ENCODE measurements around the gene ZC3H14. TPM values are rescaled to one million over a fixed set of nuclear protein-coding genes. Genes with fewer than 3 reads are reported as not detected.

ZC3H14 gene
- total RNA-seq = 44.1 and 44.9 TPM in 2 replicates

GRCh38 chr14:88562831-88563686 is at the start of gene ZC3H14:
Gene ZC3H14 (plus strand): TSS chr14:88563037. CDS start chr14:88563134, 97 bp downstream.

GRCh38 chr14:88554457-88555286 is 8.2 kb upstream of the ZC3H14 start, which contains the start of gene PTPN21:
Gene PTPN21 (minus strand): TSS chr14:88555007. CDS start chr14:88550417, 4,590 bp downstream.

Other genes starting within 250 kb of the ZC3H14 start
- not detected in 2 replicates for gene KCNK10, start 239.8 kb upstream of the ZC3H14 start, total RNA-seq
- 14.1 and 26.3 TPM in 2 replicates for gene SPATA7, start 177.4 kb upstream of the ZC3H14 start, total RNA-seq
- 5.2 and 5.7 TPM in 2 replicates for gene PTPN21, start 8.0 kb upstream of the ZC3H14 start, total RNA-seq
- gene EML5, start 229.9 kb downstream of the ZC3H14 start, total RNA-seq = under 0.01 TPM in 1 of 2 replicates, not detected in the other